ENCODE measurements around the gene USP8. TPM values are rescaled to one million over a fixed set of nuclear protein-coding genes. Genes with fewer than 3 reads are reported as not detected.
"Not testable (repeated sequence)": the region's sequence is repeated elsewhere in the genome, so short reads cannot be mapped to it uniquely, and the experiment has no call there.

The USP8 gene
- total RNA-seq (42.4 TPM), polyA plus RNA-seq (ENCODE audit: insufficient read depth in 1 of 8, insufficient read length in 8 of 8, low replicate concordance in 1 of 8) (10 to 100 TPM; 24.5 to 36.5 (median 28.8) TPM)
- long read RNA-seq, donor 1, partial matches to known transcripts, result 0 of 1 reads
- long read RNA-seq, donor 1, other reads (novel, unspliced or antisense), result 0 of 1 reads
- long read RNA-seq, donor 2, full-length matches to known transcripts, result 1 of 1 reads
- long read RNA-seq, donor 2, partial matches to known transcripts, result 0 of 1 reads
- long read RNA-seq, donor 2, other reads (novel, unspliced or antisense), result 0 of 1 reads
- long read RNA-seq, donor 3, full-length matches to known transcripts, result 2 of 2 reads
- long read RNA-seq, donor 3, partial matches to known transcripts, result 0 of 2 reads
- long read RNA-seq, donor 3, other reads (novel, unspliced or antisense), result 0 of 2 reads
- long read RNA-seq, donor 4, partial matches to known transcripts, result 0 of 1 reads
- long read RNA-seq, donor 4, other reads (novel, unspliced or antisense), result 0 of 1 reads
- long read RNA-seq, donor 5, partial matches to known transcripts, result 9 of 9 reads
- long read RNA-seq, donor 5, other reads (novel, unspliced or antisense), result 0 of 9 reads
- long read RNA-seq, donor 6, full-length matches to known transcripts, result 1 of 1 reads
- long read RNA-seq, donor 6, partial matches to known transcripts, result 0 of 1 reads
- long read RNA-seq, donor 6, other reads (novel, unspliced or antisense), result 0 of 1 reads
- long read RNA-seq, donor 7, result 0 reads
- long read RNA-seq, donor 8, partial matches to known transcripts, result 0 of 3 reads
- long read RNA-seq, donor 8, other reads (novel, unspliced or antisense), result 0 of 3 reads
- long read RNA-seq, donor 9, result 0 reads
- long read RNA-seq, donor 10, result 0 reads
- long read RNA-seq, donor 11, partial matches to known transcripts, result 0 of 1 reads
- long read RNA-seq, donor 11, other reads (novel, unspliced or antisense), result 0 of 1 reads

- Histone ChIP-seq H3K4me3 (ENCODE audit: low read length) (peak within 1 kb of the TSS; percentile 98), H3K27me3 (ENCODE audit: control insufficient read depth, insufficient read depth, low read length) (no peaks in the 10 kb centered on the region), H3K36me3 (ENCODE audit: control insufficient read depth, insufficient read depth, low read length) (peaks cover 6% of the 10 kb centered on the region), H3K4me1 (ENCODE audit: control insufficient read depth, insufficient read depth, low read length) (peaks cover 2% of the 10 kb centered on the region), H3K27ac (ENCODE audit: low read length) (peak within 1 kb of the TSS; percentile 95), H3K9me3 (replicated peaks; ENCODE audit: control insufficient read depth, low read depth, low read length) (no peaks in the 10 kb centered on the region)
- WGBS (ENCODE audit: insufficient coverage), result under 1% methylated on average over 20 of the region's 55 CpGs
- DNase-seq, result peak; percentile 99
Observed at GRCh38 chr15:50424066-50424890, at the start of gene USP8. TSS of gene USP8 (plus strand) at chr15:50424405. CDS start at chr15:50439074, 14,669 bp downstream.

GRCh38 chr15:50377867-50378751, 46.1 kb upstream of the USP8 start:
- Histone ChIP-seq H3K27me3 (ENCODE audit: control insufficient read depth, insufficient read depth, low read length) (no peaks in the 10 kb centered on the region), H3K36me3 (ENCODE audit: control insufficient read depth, insufficient read depth, low read length) (no peaks in the 10 kb centered on the region), H3K27ac (ENCODE audit: low read length) (no peak overlapping the region), H3K4me3 (ENCODE audit: low read length) (no peak overlapping the region), H3K4me1 (ENCODE audit: control insufficient read depth, insufficient read depth, low read length) (no peaks in the 10 kb centered on the region), H3K9me3 (replicated peaks; ENCODE audit: control insufficient read depth, low read depth, low read length) (no peaks in the 10 kb centered on the region)
- no peak for DNase-seq
- no CpG with 5 or more reads among the region's 3 CpGs for WGBS (ENCODE audit: insufficient coverage)

GRCh38 chr15:50378776-50379175, 45.4 kb upstream of the USP8 start:
- H3K27me3 ChIP-seq (ENCODE audit: control insufficient read depth, insufficient read depth, low read length), result no peaks in the 10 kb centered on the region
- H3K9me3 ChIP-seq (replicated peaks; ENCODE audit: control insufficient read depth, low read depth, low read length), result no peaks in the 10 kb centered on the region
- no peak overlapping the region for H3K4me3 ChIP-seq (ENCODE audit: low read length)
- H3K36me3 ChIP-seq (ENCODE audit: control insufficient read depth, insufficient read depth, low read length), result no peaks in the 10 kb centered on the region
- no peak for DNase-seq
- H3K4me1 ChIP-seq (ENCODE audit: control insufficient read depth, insufficient read depth, low read length), result no peaks in the 10 kb centered on the region
- no peak overlapping the region for H3K27ac ChIP-seq (ENCODE audit: low read length)
- no CpG with 5 or more reads among the region's 1 CpG for WGBS (ENCODE audit: insufficient coverage)

- H3K4me1 ChIP-seq (ENCODE audit: control insufficient read depth, insufficient read depth, low read length); H3K4me3 ChIP-seq (ENCODE audit: low read length); DNase-seq; H3K9me3 ChIP-seq (replicated peaks; ENCODE audit: control insufficient read depth, low read depth, low read length); H3K36me3 ChIP-seq (ENCODE audit: control insufficient read depth, insufficient read depth, low read length); H3K27ac ChIP-seq (ENCODE audit: low read length); H3K27me3 ChIP-seq (ENCODE audit: control insufficient read depth, insufficient read depth, low read length): not testable (repeated sequence)
- no CpG with 5 or more reads among the region's 7 CpGs for WGBS (ENCODE audit: insufficient coverage)
Observed at GRCh38 chr15:50379413-50379812, 44.8 kb upstream of the USP8 start.

- H3K27ac ChIP-seq (ENCODE audit: low read length), result no peak overlapping the region
- H3K4me3 ChIP-seq (ENCODE audit: low read length), result no peak overlapping the region
- H3K36me3 ChIP-seq (ENCODE audit: control insufficient read depth, insufficient read depth, low read length), result no peaks in the 10 kb centered on the region
- no peaks in the 10 kb centered on the region for H3K4me1 ChIP-seq (ENCODE audit: control insufficient read depth, insufficient read depth, low read length)
- H3K9me3 ChIP-seq (replicated peaks; ENCODE audit: control insufficient read depth, low read depth, low read length), result no peaks in the 10 kb centered on the region
- no peak for DNase-seq
- 100% methylated on average over 1 of the region's 1 CpG for WGBS (ENCODE audit: insufficient coverage)
- no peaks in the 10 kb centered on the region for H3K27me3 ChIP-seq (ENCODE audit: control insufficient read depth, insufficient read depth, low read length)
Observed at GRCh38 chr15:50380089-50380488, 44.1 kb upstream of the USP8 start.

- no peak for DNase-seq
Observed at GRCh38 chr15:50381438-50381837, 42.8 kb upstream of the USP8 start.

GRCh38 chr15:50382408-50382807, 41.8 kb upstream of the USP8 start:
- DNase-seq; H3K4me3 ChIP-seq (ENCODE audit: low read length); H3K36me3 ChIP-seq (ENCODE audit: control insufficient read depth, insufficient read depth, low read length); H3K4me1 ChIP-seq (ENCODE audit: control insufficient read depth, insufficient read depth, low read length); H3K27me3 ChIP-seq (ENCODE audit: control insufficient read depth, insufficient read depth, low read length); H3K9me3 ChIP-seq (replicated peaks; ENCODE audit: control insufficient read depth, low read depth, low read length); H3K27ac ChIP-seq (ENCODE audit: low read length): not testable (repeated sequence)
- 56% methylated on average over 2 of the region's 5 CpGs for WGBS (ENCODE audit: insufficient coverage)

More at GRCh38 chr15:50381438-50381837, 42.8 kb upstream of the USP8 start:
- Histone ChIP-seq H3K4me1 (ENCODE audit: control insufficient read depth, insufficient read depth, low read length) (no peaks in the 10 kb centered on the region), H3K27me3 (ENCODE audit: control insufficient read depth, insufficient read depth, low read length) (no peaks in the 10 kb centered on the region), H3K4me3 (ENCODE audit: low read length) (no peak overlapping the region), H3K9me3 (replicated peaks; ENCODE audit: control insufficient read depth, low read depth, low read length) (no peaks in the 10 kb centered on the region), H3K27ac (ENCODE audit: low read length) (no peak overlapping the region), H3K36me3 (ENCODE audit: control insufficient read depth, insufficient read depth, low read length) (no peaks in the 10 kb centered on the region)
- no CpG with 5 or more reads among the region's 1 CpG for WGBS (ENCODE audit: insufficient coverage)

GRCh38 chr15:50390554-50391264, 33.5 kb upstream of the USP8 start:
- Histone ChIP-seq H3K9me3 (replicated peaks; ENCODE audit: control insufficient read depth, low read depth, low read length) (no peaks in the 10 kb centered on the region), H3K27ac (ENCODE audit: low read length) (peak overlapping the region; percentile 26), H3K36me3 (ENCODE audit: control insufficient read depth, insufficient read depth, low read length) (no peaks in the 10 kb centered on the region), H3K27me3 (ENCODE audit: control insufficient read depth, insufficient read depth, low read length) (no peaks in the 10 kb centered on the region), H3K4me1 (ENCODE audit: control insufficient read depth, insufficient read depth, low read length) (peaks cover 6% of the 10 kb centered on the region), H3K4me3 (ENCODE audit: low read length) (no peak overlapping the region)
- DNase-seq, result peak; percentile 68
- 17% methylated on average over 1 of the region's 4 CpGs for WGBS (ENCODE audit: insufficient coverage)
